Measurements from ENCODE around the gene JAGN1. TPM values are rescaled to one million over a fixed set of nuclear protein-coding genes. Genes with fewer than 3 reads are reported as not detected.

Gene JAGN1
- total and polyA plus RNA-seq, 9 of the 15 experiments (the other 6 are each of a cell fraction or from before 2014, with no cell fraction given) = 31.6 to 77.8 (median 40.3) TPM

- TF ChIP-seq HNRNPLL (IDR thresholded peaks at IDR 0.05; ENCODE audit: low read depth, low read length, poor library complexity, severe bottlenecking) = no peak
- peak; percentile 99 for TF ChIP-seq ETV5 (CRISPR knock-in tag; IDR thresholded peaks at IDR 0.05; ENCODE audit: low read depth)
- no peak for TF ChIP-seq ZNF830 (CRISPR knock-in tag; IDR thresholded peaks at IDR 0.05)
- TF ChIP-seq CBX8 (IDR thresholded peaks at IDR 0.05; ENCODE audit: borderline replicate concordance, extremely low read depth, low read depth, low read length, poor library complexity, severe bottlenecking) = no peak
- TF ChIP-seq, protein P1, sequence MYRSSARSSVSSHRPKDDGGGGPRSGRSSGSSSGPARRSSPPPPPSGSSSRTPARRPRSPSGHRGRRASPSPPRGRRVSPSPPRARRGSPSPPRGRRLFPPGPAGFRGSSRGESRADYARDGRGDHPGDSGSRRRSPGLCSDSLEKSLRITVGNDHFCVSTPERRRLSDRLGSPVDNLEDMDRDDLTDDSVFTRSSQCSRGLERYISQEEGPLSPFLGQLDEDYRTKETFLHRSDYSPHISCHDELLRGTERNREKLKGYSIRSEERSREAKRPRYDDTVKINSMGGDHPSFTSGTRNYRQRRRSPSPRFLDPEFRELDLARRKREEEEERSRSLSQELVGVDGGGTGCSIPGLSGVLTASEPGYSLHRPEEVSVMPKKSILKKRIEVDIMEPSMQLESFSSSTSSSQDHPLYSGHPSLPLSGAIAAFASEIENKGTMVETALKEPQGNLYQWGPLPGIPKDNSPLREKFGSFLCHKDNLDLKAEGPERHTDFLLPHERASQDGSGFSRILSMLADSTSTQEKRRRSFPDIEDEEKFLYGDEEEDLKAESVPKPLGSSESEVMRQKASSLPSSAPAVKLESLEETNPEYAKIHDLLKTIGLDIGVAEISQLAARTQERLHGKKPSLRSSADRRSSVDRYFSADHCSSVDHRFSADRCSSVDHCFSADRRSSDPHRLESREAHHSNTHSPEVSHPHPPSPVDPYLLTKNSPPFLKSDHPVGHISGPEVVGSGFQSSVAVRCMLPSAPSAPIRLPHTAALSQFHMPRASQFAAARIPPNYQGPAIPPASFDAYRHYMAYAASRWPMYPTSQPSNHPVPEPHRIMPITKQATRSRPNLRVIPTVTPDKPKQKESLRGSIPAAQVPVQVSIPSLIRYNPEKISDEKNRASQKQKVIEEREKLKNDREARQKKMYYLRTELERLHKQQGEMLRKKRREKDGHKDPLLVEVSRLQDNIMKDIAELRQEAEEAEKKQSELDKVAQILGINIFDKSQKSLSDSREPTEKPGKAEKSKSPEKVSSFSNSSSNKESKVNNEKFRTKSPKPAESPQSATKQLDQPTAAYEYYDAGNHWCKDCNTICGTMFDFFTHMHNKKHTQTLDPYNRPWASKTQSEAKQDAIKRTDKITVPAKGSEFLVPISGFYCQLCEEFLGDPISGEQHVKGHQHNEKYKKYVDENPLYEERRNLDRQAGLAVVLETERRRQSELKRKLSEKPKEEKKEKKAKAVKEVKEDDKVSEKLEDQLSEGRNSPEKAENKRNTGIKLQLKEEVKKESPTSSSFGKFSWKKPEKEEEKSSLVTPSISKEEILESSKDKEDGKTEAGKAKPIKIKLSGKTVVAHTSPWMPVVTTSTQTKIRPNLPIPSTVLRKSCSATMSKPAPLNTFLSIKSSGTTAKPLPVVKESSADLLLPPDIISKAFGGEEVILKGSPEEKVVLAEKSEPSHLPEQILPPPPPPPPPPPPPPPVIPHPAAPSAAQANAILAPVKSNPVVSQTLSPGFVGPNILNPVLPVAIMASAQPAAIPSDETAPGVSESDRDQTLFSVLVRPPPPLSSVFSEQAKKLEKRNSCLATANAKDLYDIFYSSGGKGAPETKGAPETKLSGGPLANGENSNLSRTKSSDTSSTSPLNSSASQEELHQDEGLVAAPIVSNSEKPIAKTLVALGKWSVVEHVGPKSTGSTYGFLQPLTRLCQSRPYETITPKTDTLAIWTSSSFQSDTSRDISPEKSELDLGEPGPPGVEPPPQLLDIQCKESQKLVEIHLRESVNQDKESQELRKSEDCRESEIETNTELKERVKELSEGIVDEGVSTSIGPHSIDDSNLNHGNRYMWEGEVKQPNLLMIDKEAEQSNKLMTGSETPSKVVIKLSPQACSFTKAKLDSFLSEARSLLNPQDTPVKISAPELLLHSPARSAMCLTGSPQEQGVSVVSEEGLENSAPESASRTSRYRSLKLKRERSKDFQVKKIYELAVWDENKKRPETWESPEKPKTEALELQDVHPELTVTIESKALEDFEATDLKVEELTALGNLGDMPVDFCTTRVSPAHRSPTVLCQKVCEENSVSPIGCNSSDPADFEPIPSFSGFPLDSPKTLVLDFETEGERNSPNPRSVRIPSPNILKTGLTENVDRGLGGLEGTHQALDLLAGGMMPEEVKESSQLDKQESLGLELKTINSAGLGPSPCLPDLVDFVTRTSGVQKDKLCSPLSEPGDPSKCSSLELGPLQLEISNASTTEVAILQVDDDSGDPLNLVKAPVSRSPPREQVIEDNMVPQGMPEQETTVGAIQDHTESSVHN (IDR thresholded peaks at IDR 0.05; ENCODE audit: borderline replicate concordance in 1 of 2, low read depth in 1 of 2) = no peak
- TF ChIP-seq, protein P2, sequence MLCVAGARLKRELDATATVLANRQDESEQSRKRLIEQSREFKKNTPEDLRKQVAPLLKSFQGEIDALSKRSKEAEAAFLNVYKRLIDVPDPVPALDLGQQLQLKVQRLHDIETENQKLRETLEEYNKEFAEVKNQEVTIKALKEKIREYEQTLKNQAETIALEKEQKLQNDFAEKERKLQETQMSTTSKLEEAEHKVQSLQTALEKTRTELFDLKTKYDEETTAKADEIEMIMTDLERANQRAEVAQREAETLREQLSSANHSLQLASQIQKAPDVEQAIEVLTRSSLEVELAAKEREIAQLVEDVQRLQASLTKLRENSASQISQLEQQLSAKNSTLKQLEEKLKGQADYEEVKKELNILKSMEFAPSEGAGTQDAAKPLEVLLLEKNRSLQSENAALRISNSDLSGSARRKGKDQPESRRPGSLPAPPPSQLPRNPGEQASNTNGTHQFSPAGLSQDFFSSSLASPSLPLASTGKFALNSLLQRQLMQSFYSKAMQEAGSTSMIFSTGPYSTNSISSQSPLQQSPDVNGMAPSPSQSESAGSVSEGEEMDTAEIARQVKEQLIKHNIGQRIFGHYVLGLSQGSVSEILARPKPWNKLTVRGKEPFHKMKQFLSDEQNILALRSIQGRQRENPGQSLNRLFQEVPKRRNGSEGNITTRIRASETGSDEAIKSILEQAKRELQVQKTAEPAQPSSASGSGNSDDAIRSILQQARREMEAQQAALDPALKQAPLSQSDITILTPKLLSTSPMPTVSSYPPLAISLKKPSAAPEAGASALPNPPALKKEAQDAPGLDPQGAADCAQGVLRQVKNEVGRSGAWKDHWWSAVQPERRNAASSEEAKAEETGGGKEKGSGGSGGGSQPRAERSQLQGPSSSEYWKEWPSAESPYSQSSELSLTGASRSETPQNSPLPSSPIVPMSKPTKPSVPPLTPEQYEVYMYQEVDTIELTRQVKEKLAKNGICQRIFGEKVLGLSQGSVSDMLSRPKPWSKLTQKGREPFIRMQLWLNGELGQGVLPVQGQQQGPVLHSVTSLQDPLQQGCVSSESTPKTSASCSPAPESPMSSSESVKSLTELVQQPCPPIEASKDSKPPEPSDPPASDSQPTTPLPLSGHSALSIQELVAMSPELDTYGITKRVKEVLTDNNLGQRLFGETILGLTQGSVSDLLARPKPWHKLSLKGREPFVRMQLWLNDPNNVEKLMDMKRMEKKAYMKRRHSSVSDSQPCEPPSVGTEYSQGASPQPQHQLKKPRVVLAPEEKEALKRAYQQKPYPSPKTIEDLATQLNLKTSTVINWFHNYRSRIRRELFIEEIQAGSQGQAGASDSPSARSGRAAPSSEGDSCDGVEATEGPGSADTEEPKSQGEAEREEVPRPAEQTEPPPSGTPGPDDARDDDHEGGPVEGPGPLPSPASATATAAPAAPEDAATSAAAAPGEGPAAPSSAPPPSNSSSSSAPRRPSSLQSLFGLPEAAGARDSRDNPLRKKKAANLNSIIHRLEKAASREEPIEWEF (CRISPR knock-in tag; IDR thresholded peaks at IDR 0.05) = 0 out of 2 replicates have a peak, but pooled peaks have one; percentile 27
- TF ChIP-seq ATF3 (IDR thresholded peaks at IDR 0.05) = no peak
- no peak; the same call in 1 of the 2 replicates for TF ChIP-seq ATF3 (CRISPR knock-in tag; conservative IDR thresholded peaks at IDR 0.05)
- peak; percentile 75; the same call in 1 of the 2 replicates for TF ChIP-seq TFAP4 (CRISPR knock-in tag; IDR thresholded peaks at IDR 0.05; ENCODE audit: borderline replicate concordance)
These were observed at the start of gene JAGN1 (continued) for GRCh38 chr3:9890249-9891071.

Data from K562 (cell line).